Measurements from ENCODE around the gene LAMA3.

GRCh38 chr18:23733895-23734294, 44.6 kb downstream of the LAMA3 start:
- TF ChIP-seq CTCF (IDR thresholded peaks at IDR 0.05; ENCODE audit: poor library complexity, severe bottlenecking) (no peak), EZH2 (IDR thresholded peaks at IDR 0.05; ENCODE audit: borderline replicate concordance, insufficient read depth, low read length, poor library complexity, severe bottlenecking) (no peak), REST (IDR thresholded peaks at IDR 0.05; ENCODE audit: borderline replicate concordance) (no peak)
